ENCODE data around the gene TMEM63C.

Gene TMEM63C

GRCh38 chr14:77195766-77196165 is 14.2 kb downstream of the TMEM63C start:
- Histone ChIP-seq H3K27me3 (replicated peaks; ENCODE audit: control insufficient read depth, insufficient read depth, low read length) (peaks cover 2% of the 10 kb centered on the region; the same call in 1 of the 2 replicates), H3K4me3 (replicated peaks; ENCODE audit: low read depth, low read length) (no peak overlapping the region), H3K36me3 (ENCODE audit: control insufficient read depth, insufficient read depth, low read length) (no peaks in the 10 kb centered on the region)
- TF ChIP-seq, protein P1, sequence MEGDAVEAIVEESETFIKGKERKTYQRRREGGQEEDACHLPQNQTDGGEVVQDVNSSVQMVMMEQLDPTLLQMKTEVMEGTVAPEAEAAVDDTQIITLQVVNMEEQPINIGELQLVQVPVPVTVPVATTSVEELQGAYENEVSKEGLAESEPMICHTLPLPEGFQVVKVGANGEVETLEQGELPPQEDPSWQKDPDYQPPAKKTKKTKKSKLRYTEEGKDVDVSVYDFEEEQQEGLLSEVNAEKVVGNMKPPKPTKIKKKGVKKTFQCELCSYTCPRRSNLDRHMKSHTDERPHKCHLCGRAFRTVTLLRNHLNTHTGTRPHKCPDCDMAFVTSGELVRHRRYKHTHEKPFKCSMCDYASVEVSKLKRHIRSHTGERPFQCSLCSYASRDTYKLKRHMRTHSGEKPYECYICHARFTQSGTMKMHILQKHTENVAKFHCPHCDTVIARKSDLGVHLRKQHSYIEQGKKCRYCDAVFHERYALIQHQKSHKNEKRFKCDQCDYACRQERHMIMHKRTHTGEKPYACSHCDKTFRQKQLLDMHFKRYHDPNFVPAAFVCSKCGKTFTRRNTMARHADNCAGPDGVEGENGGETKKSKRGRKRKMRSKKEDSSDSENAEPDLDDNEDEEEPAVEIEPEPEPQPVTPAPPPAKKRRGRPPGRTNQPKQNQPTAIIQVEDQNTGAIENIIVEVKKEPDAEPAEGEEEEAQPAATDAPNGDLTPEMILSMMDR (IDR thresholded peaks at IDR 0.05; ENCODE audit: insufficient read depth, low read length, poor library complexity, severe bottlenecking) = no peak
- DNase-seq (ENCODE audit: extremely low read depth, insufficient read length) = no peak

- no peak for DNase-seq (ENCODE audit: extremely low read depth, insufficient read length)
- TF ChIP-seq, protein P1 (IDR thresholded peaks at IDR 0.05; ENCODE audit: insufficient read depth, low read length, poor library complexity, severe bottlenecking) = no peak
- Histone ChIP-seq H3K4me3 (replicated peaks; ENCODE audit: low read depth, low read length) (no peak overlapping the region), H3K36me3 (ENCODE audit: control insufficient read depth, insufficient read depth, low read length) (no peaks in the 10 kb centered on the region), H3K27me3 (replicated peaks; ENCODE audit: control insufficient read depth, insufficient read depth, low read length) (peaks cover 2% of the 10 kb centered on the region; the same call in 1 of the 2 replicates)
These were observed 16.4 kb downstream of the TMEM63C start for GRCh38 chr14:77197988-77198387.

DNA sequence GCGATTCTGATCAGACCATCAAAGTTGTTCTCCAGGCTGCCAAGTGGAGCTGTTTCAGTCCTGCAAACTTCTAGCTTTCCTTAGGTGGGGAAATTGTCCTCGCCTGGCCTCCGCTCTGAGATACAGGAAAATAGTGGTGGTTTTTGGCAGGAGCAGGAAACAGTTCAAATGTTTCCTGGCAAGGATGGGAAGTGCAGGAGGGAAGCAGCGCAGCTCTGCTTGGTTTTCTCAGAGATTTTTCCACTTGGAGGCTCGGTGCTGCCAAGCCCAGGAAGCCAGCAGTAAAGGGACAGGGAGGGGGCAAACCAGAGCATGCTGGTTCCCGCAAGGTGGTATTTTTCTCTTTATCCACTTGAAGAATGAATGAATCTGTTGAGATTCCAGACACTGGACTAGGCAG is 17.0 kb downstream of the TMEM63C start:
- Histone ChIP-seq H3K27me3 (replicated peaks; ENCODE audit: control insufficient read depth, insufficient read depth, low read length) (peaks cover 2% of the 10 kb centered on the region), H3K36me3 (ENCODE audit: control insufficient read depth, insufficient read depth, low read length) (no peaks in the 10 kb centered on the region), H3K4me3 (replicated peaks; ENCODE audit: low read depth, low read length) (no peak overlapping the region)
- TF ChIP-seq, protein P1 (IDR thresholded peaks at IDR 0.05; ENCODE audit: insufficient read depth, low read length, poor library complexity, severe bottlenecking) = no peak
- DNase-seq (ENCODE audit: extremely low read depth, insufficient read length) = no peak

DNA sequence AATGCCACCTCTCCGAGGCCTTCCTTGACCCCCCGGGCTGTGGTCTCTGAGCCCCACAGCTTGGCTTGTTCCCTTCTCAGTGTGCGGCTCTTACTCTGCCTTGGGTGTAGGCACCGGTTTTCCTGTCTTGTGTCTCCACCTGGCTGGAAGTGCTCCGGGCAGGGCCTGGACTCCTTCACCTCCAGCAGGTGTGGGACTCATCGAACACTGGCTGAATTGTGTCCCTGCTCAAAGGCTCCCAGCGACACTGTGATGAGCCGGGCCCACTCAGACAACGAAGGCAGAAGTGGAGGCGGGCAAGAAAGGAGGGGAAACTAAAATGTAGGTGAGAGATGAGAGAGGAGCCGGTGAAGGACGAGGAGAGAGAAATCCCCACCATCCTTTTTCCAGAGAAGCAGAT is 18.0 kb downstream of the TMEM63C start:
- Histone ChIP-seq H3K27me3 (replicated peaks; ENCODE audit: control insufficient read depth, insufficient read depth, low read length) (peaks cover 2% of the 10 kb centered on the region), H3K4me3 (replicated peaks; ENCODE audit: low read depth, low read length) (no peak overlapping the region), H3K36me3 (ENCODE audit: control insufficient read depth, insufficient read depth, low read length) (no peaks in the 10 kb centered on the region)
- TF ChIP-seq, protein P1 (IDR thresholded peaks at IDR 0.05; ENCODE audit: insufficient read depth, low read length, poor library complexity, severe bottlenecking) = no peak
- DNase-seq (ENCODE audit: extremely low read depth, insufficient read length) = no peak

GRCh38 chr14:77200406-77200985 is 18.9 kb downstream of the TMEM63C start:
- Histone ChIP-seq H3K4me3 (replicated peaks; ENCODE audit: low read depth, low read length) (no peak overlapping the region), H3K27me3 (replicated peaks; ENCODE audit: control insufficient read depth, insufficient read depth, low read length) (peaks cover 2% of the 10 kb centered on the region), H3K36me3 (ENCODE audit: control insufficient read depth, insufficient read depth, low read length) (no peaks in the 10 kb centered on the region)
- DNase-seq (ENCODE audit: extremely low read depth, insufficient read length) = no peak
- TF ChIP-seq, protein P1 (IDR thresholded peaks at IDR 0.05; ENCODE audit: insufficient read depth, low read length, poor library complexity, severe bottlenecking) = no peak

DNA sequence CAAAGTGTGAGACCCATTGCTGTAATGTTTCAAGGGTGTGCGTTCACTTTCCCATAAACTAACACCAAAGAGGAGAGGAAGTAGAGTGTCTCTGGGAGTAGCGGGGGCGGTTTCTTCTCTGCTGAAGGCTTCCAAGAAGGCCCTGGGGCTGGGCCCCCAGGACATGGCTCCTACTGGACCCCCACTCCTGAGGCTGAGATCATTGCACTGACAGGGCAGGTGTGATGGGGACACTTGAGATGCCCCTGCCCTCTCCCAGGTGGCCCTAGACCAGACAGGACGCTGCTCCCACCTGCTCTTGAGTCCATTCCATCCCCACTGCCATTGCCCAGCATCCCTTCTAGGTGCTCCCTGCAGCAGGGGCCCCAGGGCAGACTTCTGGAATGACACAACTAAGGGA is 20.1 kb downstream of the TMEM63C start:
- no peak overlapping the region for H3K4me3 ChIP-seq (replicated peaks; ENCODE audit: low read depth, low read length)
- H3K36me3 ChIP-seq (ENCODE audit: control insufficient read depth, insufficient read depth, low read length) = no peaks in the 10 kb centered on the region
- TF ChIP-seq, protein P1 (IDR thresholded peaks at IDR 0.05; ENCODE audit: insufficient read depth, low read length, poor library complexity, severe bottlenecking) = no peak
- peaks cover 2% of the 10 kb centered on the region for H3K27me3 ChIP-seq (replicated peaks; ENCODE audit: control insufficient read depth, insufficient read depth, low read length)
- no peak for DNase-seq (ENCODE audit: extremely low read depth, insufficient read length)

Measured in GM06990 (cell line).